Thoracic aorta (tissue), 2 donors: ENCODE data around the gene FUT3. TPM values are rescaled to one million over a fixed set of nuclear protein-coding genes. Genes with fewer than 3 reads are reported as not detected.
"Not testable (repeated sequence)": the region's sequence is repeated elsewhere in the genome, so short reads cannot be mapped to it uniquely, and the experiment has no call there.

Experiments used
- ATAC-seq: fragments of 150-250 bp; one replicate; pipeline ENCODE4 v1.8.0; 2017; ENCODE audit warnings: low read depth; ENCODE audit not compliant: insufficient number of reproducible peaks, low FRiP score
- DNase-seq: peaks from one replicate; pipeline ENCODE4 v3.0.0-alpha.2; 2020; ENCODE audit warnings: low spot score
- H3K27ac ChIP-seq, 2 donors: fragments of 200-600 bp; sonication (generic); 1 replicate in 1 of 2; 2 replicates in 1 of 2; pipeline ENCODE4 v1.5.1; 2016; ENCODE audit warnings: mild to moderate bottlenecking in 2 of 2, moderate library complexity in 2 of 2
- H3K27me3 ChIP-seq: fragments of 200-600 bp; sonication (generic); replicated peaks from 2 replicates; pipeline ENCODE4 v1.6.0; 2016; ENCODE audit warnings: mild to moderate bottlenecking; ENCODE audit not compliant: insufficient read depth
- H3K36me3 ChIP-seq: fragments of 200-600 bp; sonication (generic); one replicate; pipeline ENCODE4 v1.5.1; 2016
- H3K4me1 ChIP-seq, 2 donors: fragments of 200-600 bp; sonication (generic); 1 replicate in 1 of 2; 2 replicates in 1 of 2; pipeline versions ENCODE4 v1.5.1 to v1.6.0; 2016; ENCODE audit warnings: low read depth in 2 of 2, mild to moderate bottlenecking in 1 of 2; ENCODE audit not compliant: control insufficient read depth in 1 of 2
- H3K4me3 ChIP-seq: fragments of 200-600 bp; sonication (generic); 2 replicates; pipeline ENCODE4 v1.5.1; 2016; ENCODE audit warnings: mild to moderate bottlenecking
- H3K9me3 ChIP-seq: fragments of 200-600 bp; sonication (generic); 2 replicates; pipeline ENCODE4 v1.5.1; 2016
- total RNA-seq, 2 donors: library from RNA; depleted of rRNA; stranded (reverse); fragments of >200 nt; gene quantifications; one replicate each; pipeline versions ENCODE4 v1.1.0 to v1.2.3, GENCODE V29; 2016
- TF ChIP-seq, protein P1 (sequence below): fragments of 200-600 bp; sonication (generic); IDR thresholded peaks from one replicate; pipeline ENCODE4 v1.5.1; 2019; ENCODE audit warnings: antibody characterized with exemption

The FUT3 gene
- total RNA-seq, 2 donors from 2014 or later = not detected

DNA sequence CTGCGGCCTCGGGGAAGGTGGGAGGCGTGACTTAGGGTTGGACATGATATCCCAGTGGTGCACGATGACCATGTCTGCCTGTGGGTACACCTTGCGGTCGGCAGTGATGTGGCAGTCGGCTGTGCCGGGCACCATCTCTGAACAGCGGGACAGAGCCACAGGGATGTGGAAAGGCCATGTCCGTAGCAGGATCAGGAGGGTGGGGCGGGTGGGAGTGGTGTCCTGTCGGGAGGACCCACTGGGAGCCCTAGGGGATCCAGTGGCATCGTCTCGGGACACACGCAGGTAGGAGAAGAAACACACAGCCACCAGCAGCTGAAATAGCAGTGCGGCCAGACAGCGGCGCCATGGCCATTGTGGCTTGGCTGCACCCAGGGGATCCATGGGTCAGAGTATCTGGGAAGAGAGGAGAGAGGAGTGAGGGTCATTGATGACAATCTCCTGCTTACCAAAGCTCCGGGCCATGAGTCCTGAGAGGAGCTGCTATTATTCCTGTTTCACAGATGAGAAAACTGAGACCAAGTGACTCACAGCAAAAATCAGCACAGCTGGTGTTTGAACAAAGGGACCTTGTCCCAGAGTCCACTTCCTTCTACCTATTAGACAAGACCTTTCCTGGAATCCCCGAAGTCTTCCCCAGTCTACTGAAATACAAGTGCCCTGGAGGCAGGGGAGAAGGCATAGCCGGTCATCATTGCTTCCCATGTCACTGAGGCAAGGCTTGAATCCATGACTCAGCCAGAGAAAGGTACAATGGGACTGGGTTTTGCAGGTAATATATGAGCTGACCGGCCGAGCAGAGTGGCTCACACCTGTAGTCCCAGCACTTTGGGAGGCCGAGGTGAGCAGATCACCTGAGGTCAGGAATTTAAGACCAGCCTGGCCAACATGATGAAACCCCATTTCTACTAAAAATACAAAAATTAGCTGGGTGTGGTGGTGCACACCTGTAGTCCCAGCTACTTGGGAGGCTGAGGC lies 6.5 kb downstream of the FUT3 start:
- H3K9me3 ChIP-seq = no peaks in the 10 kb centered on the region
- no peaks in the 10 kb centered on the region for H3K27me3 ChIP-seq
- H3K36me3 ChIP-seq = no peaks in the 10 kb centered on the region
- no peak for DNase-seq
- H3K4me1 ChIP-seq = no peaks in the 10 kb centered on the region
- no peak overlapping the region for H3K27ac ChIP-seq
- ATAC-seq = no peak
- H3K4me3 ChIP-seq = no peak overlapping the region
- TF ChIP-seq, protein P1, sequence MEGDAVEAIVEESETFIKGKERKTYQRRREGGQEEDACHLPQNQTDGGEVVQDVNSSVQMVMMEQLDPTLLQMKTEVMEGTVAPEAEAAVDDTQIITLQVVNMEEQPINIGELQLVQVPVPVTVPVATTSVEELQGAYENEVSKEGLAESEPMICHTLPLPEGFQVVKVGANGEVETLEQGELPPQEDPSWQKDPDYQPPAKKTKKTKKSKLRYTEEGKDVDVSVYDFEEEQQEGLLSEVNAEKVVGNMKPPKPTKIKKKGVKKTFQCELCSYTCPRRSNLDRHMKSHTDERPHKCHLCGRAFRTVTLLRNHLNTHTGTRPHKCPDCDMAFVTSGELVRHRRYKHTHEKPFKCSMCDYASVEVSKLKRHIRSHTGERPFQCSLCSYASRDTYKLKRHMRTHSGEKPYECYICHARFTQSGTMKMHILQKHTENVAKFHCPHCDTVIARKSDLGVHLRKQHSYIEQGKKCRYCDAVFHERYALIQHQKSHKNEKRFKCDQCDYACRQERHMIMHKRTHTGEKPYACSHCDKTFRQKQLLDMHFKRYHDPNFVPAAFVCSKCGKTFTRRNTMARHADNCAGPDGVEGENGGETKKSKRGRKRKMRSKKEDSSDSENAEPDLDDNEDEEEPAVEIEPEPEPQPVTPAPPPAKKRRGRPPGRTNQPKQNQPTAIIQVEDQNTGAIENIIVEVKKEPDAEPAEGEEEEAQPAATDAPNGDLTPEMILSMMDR = no peak

DNA sequence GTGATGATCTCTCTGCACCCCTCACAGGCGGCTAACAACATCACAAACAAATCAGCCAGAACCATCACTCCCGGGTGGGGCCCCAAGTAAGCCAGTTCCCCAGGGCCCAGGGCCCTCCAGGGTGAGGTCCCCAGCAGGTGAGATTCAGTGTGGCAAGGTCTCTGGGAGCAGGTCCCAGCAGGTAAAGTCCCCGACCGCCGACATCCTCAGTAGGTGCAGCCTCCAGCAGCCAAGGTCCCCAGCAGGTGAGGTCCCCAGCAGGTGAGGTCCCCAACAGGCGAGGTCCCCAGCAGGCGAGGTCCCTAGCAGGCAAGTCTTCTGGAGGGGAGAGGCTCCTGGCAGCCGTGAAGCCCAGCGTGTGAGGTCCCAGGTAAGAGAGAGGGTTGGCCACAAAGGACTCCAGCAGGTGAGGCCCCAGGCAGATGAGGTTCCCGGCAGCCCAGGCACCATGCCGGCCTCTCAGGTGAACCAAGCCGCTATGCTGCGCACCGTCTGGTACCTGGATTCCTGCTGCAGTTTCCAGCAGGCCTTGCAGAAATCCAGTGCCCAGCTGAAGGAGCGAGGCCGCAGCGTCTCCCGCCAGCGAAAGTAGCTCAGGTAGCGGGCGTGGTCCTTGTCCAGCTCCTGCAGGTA lies 7.8 kb downstream of the FUT3 start:
- DNase-seq = no peak

DNA sequence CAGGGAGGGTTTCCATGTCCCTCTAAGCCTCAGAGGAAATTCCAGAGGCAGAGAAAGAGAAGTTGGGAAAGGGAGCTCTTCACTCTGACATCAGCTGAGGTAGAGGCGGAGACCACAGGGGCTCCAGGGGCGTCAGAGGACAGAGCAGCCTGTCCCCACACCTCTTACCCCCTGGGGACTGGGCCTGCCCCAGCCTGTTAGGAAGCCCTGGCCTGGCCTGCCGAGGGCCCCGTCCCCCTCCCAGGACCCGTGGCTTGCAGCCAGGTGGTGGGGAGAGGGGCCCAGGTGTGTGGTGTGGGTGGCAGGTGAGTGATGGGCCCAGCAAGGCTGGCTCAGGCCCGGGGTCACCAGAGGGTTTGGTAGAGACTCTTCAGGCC lies 9.5 kb downstream of the FUT3 start:
- H3K4me3 ChIP-seq, H3K27ac ChIP-seq, H3K27me3 ChIP-seq, H3K4me1 ChIP-seq, DNase-seq, ATAC-seq, H3K9me3 ChIP-seq, H3K36me3 ChIP-seq: not testable (repeated sequence)

More for the DNA sequence above, 7.8 kb downstream of the FUT3 start:
- Histone ChIP-seq H3K9me3 (no peaks in the 10 kb centered on the region), H3K4me1 (no peaks in the 10 kb centered on the region), H3K4me3 (no peak overlapping the region), H3K27me3 (no peaks in the 10 kb centered on the region), H3K36me3 (no peaks in the 10 kb centered on the region), H3K27ac (no peak overlapping the region)
- ATAC-seq = no peak
- TF ChIP-seq, protein P1 = no peak

DNA sequence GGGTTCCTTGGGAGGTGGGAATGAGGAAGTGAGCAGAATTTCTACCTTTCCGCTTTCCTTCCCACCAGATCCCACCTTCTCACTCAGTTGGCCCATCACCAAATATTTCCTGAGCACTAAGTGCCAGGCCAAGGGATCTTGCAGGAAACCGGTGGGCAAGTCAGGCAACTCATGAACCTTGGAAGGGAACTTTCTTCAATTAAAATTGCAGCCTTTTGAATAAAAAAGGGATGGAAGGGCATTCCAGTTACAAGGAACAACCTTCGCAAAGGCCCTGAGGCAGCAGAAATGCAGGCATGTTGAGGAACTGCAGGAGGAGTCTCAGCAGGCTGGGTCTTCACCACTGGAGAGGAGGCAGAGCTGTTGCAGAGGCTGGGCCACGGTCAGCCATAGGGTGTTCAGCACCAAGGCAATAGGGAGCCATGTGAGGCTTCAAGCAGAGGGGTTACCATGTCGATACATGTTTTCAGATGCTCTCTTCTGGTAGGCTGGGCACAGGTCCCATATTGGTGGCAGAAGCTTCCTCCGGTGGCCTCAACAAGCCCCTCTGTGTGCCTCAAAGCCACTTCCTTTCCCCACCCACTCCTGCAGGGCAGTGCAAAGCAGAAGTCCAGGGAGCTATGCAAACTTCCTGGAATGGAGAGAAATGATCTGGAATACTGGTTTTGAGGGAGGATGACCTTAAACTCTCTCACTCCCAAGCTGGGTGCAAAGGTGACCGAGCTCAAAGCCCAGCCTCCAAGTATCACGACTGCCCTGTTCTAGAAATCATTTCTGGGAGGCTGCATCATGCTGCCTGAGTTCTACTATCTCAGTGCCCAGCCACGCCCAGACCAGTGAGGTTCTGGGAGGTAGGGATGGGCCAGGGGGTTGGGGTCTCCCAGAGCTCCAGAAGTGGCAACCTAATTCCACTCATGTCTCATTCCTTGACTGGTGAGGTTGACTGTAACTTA lies 11.9 kb downstream of the FUT3 start, which contains the start of gene FUT6:
TSS of gene FUT6 (minus strand) at position 638 of the 953 bp plus-strand sequence. CDS start 7,135 bp downstream, outside the sequence.
- Histone ChIP-seq H3K27me3 (no peaks in the 10 kb centered on the region), H3K36me3 (no peaks in the 10 kb centered on the region), H3K27ac (no peak within 1 kb of the TSS), H3K4me1 (no peaks in the 10 kb centered on the region), H3K4me3 (no peak within 1 kb of the TSS), H3K9me3 (no peaks in the 10 kb centered on the region)
- TF ChIP-seq, protein P1 = no peak
- DNase-seq (no peak), ATAC-seq (no peak)

DNA sequence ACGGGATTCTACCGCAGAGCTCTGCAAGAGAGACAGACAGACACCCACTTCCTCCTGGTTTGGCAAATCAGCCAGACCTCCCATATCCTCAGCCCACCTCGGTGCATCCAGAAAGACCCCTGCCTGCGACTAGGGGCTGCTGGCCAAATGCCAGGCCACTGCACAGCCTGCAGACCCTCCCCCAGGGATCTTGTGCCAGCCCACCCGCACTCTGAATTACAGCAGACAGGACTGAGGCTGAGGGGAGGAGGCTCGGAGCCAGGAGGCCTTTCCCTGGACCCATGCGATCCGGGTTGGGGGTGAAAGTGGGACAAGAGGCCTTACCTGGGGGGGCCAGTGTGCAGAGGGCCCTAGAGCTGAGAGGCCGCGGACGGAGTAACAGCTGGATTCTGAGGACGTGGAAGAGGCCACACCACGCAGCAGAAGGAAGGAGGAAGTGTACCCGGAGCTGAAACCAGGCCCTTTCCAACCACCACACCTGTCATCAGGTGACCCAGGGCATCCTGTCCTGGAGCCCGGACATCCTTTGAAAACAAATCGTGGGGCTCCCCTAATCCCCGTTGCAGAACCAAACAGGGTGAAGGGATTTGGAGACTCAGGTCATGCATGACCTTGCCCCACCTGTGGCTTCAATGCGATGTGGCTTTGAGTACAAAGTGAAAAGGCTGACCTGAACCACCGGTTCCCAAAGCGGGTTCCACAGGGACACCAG lies 12.7 kb downstream of the FUT3 start:
- no peak for DNase-seq
- H3K4me3 ChIP-seq = no peak overlapping the region
- no peaks in the 10 kb centered on the region for H3K36me3 ChIP-seq
- H3K27me3 ChIP-seq = no peaks in the 10 kb centered on the region
- TF ChIP-seq, protein P1 = no peak
- no peak for ATAC-seq
- no peaks in the 10 kb centered on the region for H3K4me1 ChIP-seq
- no peak overlapping the region for H3K27ac ChIP-seq
- no peaks in the 10 kb centered on the region for H3K9me3 ChIP-seq
